Tibial nerve (tissue), 4 donors: Measurements from ENCODE around the gene ASZ1. TPM values are rescaled to one million over a fixed set of nuclear protein-coding genes. Genes with fewer than 3 reads are reported as not detected.
"Not testable (repeated sequence)": the region's sequence is repeated elsewhere in the genome, so short reads cannot be mapped to it uniquely, and the experiment has no call there.

Source experiments
- DNase-seq, 2 donors: peaks; one replicate each; pipeline ENCODE4 v3.0.0-alpha.2; 2019; ENCODE audit warnings: low spot score in 2 of 2
- H3K27ac ChIP-seq, 4 donors: fragments of 200-600 bp; sonication (generic) in 3 of 4; one replicate each; pipeline ENCODE4 v1.5.1; 2017 to 2019; ENCODE audit warnings: mild to moderate bottlenecking in 1 of 4
- H3K27me3 ChIP-seq, 2 donors: fragments of 200-600 bp; sonication (generic) in 1 of 2; one replicate each; pipeline versions ENCODE4 v1.5.1 to v1.6.0; 2017 to 2019
- H3K36me3 ChIP-seq, 3 donors: fragments of 200-600 bp; sonication (generic); one replicate each; pipeline ENCODE4 v1.5.1; 2018 to 2019
- H3K4me1 ChIP-seq, 4 donors: fragments of 200-600 bp; sonication (generic) in 3 of 4; one replicate each; pipeline ENCODE4 v1.5.1; 2017 to 2019
- H3K4me3 ChIP-seq, 4 donors: fragments of 200-600 bp; sonication (generic) in 3 of 4; one replicate each; pipeline ENCODE4 v1.5.1; 2017 to 2019; ENCODE audit warnings: mild to moderate bottlenecking in 1 of 4, moderate library complexity in 1 of 4
- H3K9me3 ChIP-seq, 4 donors: fragments of 200-600 bp; sonication (generic) in 3 of 4; one replicate each; pipeline ENCODE4 v1.5.1; 2017 to 2019
- EP300 ChIP-seq, 2 donors: sonication (generic); formaldehyde crosslinking; IDR thresholded peaks; one replicate each; pipeline ENCODE4 v1.6.1; 2017; ENCODE audit warnings: antibody characterized with exemption in 2 of 2, mild to moderate bottlenecking in 1 of 2
- POLR2A ChIP-seq, 2 donors: fragments of 450-650 bp; IDR thresholded peaks; one replicate each; pipeline ENCODE4 v1.6.1; 2017; ENCODE audit warnings: antibody characterized with exemption in 2 of 2, mild to moderate bottlenecking in 2 of 2, moderate library complexity in 2 of 2
- WGBS, 2 donors: methylation state at CpG; one replicate each; pipeline ENCODE4 v1.1.5; 2018; 5-methylcytosine and 5-hydroxymethylcytosine counted together
- total RNA-seq, 4 donors: library from RNA; depleted of rRNA; stranded (reverse); fragments of >200 nt; gene quantifications; one replicate each; pipeline ENCODE4 v1.1.0, GENCODE V29; 2016
- TF ChIP-seq, protein P1 (sequence below), 5 experiments: fragments of 200-600 bp in 3 of 5; fragments of 450-650 bp in 2 of 5; sonication (generic) in 3 of 5; IDR thresholded peaks; one replicate each; pipeline ENCODE4 v1.5.1; 2016 to 2019; ENCODE audit warnings: antibody characterized with exemption in 5 of 5, mild to moderate bottlenecking in 3 of 5, moderate library complexity in 2 of 5

Gene ASZ1, protein sequence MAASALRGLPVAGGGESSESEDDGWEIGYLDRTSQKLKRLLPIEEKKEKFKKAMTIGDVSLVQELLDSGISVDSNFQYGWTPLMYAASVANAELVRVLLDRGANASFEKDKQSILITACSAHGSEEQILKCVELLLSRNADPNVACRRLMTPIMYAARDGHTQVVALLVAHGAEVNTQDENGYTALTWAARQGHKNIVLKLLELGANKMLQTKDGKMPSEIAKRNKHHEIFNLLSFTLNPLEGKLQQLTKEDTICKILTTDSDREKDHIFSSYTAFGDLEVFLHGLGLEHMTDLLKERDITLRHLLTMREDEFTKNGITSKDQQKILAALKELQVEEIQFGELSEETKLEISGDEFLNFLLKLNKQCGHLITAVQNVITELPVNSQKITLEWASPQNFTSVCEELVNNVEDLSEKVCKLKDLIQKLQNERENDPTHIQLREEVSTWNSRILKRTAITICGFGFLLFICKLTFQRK
- total RNA-seq = not detected

- Histone ChIP-seq H3K36me3 (no peaks in the 10 kb centered on the region), H3K4me3 (no peak within 1 kb of the TSS), H3K4me1 (no peaks in the 10 kb centered on the region), H3K27ac (no peak within 1 kb of the TSS), H3K27me3 (no peaks in the 10 kb centered on the region), H3K9me3 (no peaks in the 10 kb centered on the region)
- DNase-seq = no peak
- no peak for TF ChIP-seq EP300 (IDR thresholded peaks at IDR 0.05)
- WGBS, 2 donors = 88 to 92% methylated on average over 41 of the region's 41 CpGs
Observed at GRCh38 chr7:117427258-117427701, at the start of gene ASZ1. Gene ASZ1, minus strand, starts transcription at chr7:117427493. Its CDS starts 33 bp downstream, at chr7:117427460.

DNA sequence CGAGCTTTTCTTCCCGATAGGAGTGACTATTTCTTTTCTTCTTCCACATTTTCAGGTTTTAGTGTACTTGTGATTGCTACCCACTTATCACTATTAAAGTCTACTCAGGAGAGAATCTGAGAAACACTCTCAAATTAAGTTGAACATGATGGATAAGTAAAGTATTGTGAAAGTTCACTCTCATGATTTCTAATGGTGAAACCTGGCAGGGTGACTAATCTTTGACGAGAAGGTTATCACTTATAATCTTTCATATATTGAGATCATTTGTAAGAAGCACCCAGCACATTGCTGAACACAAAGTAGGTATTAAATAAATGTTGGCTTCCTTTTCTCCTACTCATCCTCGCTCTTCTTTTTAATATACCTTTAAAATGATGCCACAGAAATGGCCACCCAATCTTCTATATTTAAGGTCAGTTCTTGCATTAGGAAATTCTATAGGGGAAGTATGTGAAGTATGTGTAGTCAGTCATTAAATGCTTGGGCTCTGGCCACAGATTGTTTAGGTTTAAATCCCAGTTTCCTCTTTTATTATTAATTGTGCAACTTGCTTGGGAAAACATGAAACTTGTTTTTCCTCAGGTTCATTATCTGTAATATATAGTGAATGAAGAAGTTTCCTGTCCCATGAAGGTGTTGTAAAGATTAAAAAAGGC, 49.4 kb upstream of the ASZ1 start:
- H3K4me3 ChIP-seq = no peak overlapping the region
- H3K27ac ChIP-seq = no peak overlapping the region
- no peaks in the 10 kb centered on the region for H3K9me3 ChIP-seq
- no peak for TF ChIP-seq POLR2A (IDR thresholded peaks at IDR 0.05)
- TF ChIP-seq, protein P1, sequence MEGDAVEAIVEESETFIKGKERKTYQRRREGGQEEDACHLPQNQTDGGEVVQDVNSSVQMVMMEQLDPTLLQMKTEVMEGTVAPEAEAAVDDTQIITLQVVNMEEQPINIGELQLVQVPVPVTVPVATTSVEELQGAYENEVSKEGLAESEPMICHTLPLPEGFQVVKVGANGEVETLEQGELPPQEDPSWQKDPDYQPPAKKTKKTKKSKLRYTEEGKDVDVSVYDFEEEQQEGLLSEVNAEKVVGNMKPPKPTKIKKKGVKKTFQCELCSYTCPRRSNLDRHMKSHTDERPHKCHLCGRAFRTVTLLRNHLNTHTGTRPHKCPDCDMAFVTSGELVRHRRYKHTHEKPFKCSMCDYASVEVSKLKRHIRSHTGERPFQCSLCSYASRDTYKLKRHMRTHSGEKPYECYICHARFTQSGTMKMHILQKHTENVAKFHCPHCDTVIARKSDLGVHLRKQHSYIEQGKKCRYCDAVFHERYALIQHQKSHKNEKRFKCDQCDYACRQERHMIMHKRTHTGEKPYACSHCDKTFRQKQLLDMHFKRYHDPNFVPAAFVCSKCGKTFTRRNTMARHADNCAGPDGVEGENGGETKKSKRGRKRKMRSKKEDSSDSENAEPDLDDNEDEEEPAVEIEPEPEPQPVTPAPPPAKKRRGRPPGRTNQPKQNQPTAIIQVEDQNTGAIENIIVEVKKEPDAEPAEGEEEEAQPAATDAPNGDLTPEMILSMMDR (IDR thresholded peaks at IDR 0.05) = no peak
- no peak for TF ChIP-seq EP300 (IDR thresholded peaks at IDR 0.05)
- H3K36me3 ChIP-seq = no peaks in the 10 kb centered on the region
- peaks cover 0 to 27% of the 10 kb centered on the region in 2 donors for H3K27me3 ChIP-seq
- peaks cover 0 to 16% (median 3%) of the 10 kb centered on the region in 4 donors for H3K4me1 ChIP-seq
- 85 to 88% methylated on average over 4 of the region's 4 CpGs for WGBS, 2 donors
- DNase-seq = no peak

GRCh38 chr7:117472335-117472734, 45.0 kb upstream of the ASZ1 start:
- H3K4me1 ChIP-seq = no peaks in the 10 kb centered on the region
- H3K27me3 ChIP-seq = peaks cover 0 to 4% of the 10 kb centered on the region in 2 donors
- DNase-seq = no peak
- H3K9me3 ChIP-seq = no peaks in the 10 kb centered on the region
- no peak overlapping the region for H3K27ac ChIP-seq
- TF ChIP-seq POLR2A (IDR thresholded peaks at IDR 0.05) (no peak), EP300 (IDR thresholded peaks at IDR 0.05) (no peak)
- TF ChIP-seq, protein P1 (IDR thresholded peaks at IDR 0.05) = no peak
- H3K36me3 ChIP-seq = no peaks in the 10 kb centered on the region
- H3K4me3 ChIP-seq = no peak overlapping the region

GRCh38 chr7:117470777-117471176, 43.5 kb upstream of the ASZ1 start:
- WGBS, 2 donors = 59 to 64% methylated on average over 5 of the region's 5 CpGs

GRCh38 chr7:117468174-117468573, 40.9 kb upstream of the ASZ1 start:
- Histone ChIP-seq H3K27me3 (no peaks in the 10 kb centered on the region), H3K4me3 (no peak overlapping the region), H3K27ac (no peak overlapping the region), H3K36me3 (no peaks in the 10 kb centered on the region), H3K9me3 (no peaks in the 10 kb centered on the region), H3K4me1 (no peaks in the 10 kb centered on the region)
- TF ChIP-seq EP300 (IDR thresholded peaks at IDR 0.05) (no peak), POLR2A (IDR thresholded peaks at IDR 0.05) (no peak)
- TF ChIP-seq, protein P1 (IDR thresholded peaks at IDR 0.05) = no peak
- DNase-seq = no peak
- WGBS, 2 donors = 93 to 95% methylated on average over 2 of the region's 2 CpGs

More at GRCh38 chr7:117470777-117471176, 43.5 kb upstream of the ASZ1 start:
- Histone ChIP-seq H3K27me3 (no peaks in the 10 kb centered on the region), H3K27ac (no peak overlapping the region), H3K4me3 (no peak overlapping the region), H3K4me1 (no peaks in the 10 kb centered on the region), H3K9me3 (no peaks in the 10 kb centered on the region), H3K36me3 (no peaks in the 10 kb centered on the region)
- TF ChIP-seq EP300 (IDR thresholded peaks at IDR 0.05) = no peak
- TF ChIP-seq, protein P1 (IDR thresholded peaks at IDR 0.05) = no peak
- TF ChIP-seq POLR2A (IDR thresholded peaks at IDR 0.05) = no peak
- no peak for DNase-seq

GRCh38 chr7:117460815-117461214, 33.5 kb upstream of the ASZ1 start:
- not testable (repeated sequence) for DNase-seq, H3K36me3 ChIP-seq, H3K4me1 ChIP-seq, H3K4me3 ChIP-seq, H3K9me3 ChIP-seq, H3K27ac ChIP-seq, H3K27me3 ChIP-seq
- WGBS, 2 donors = 92 to 95% methylated on average over 4 of the region's 4 CpGs
